D721Med (cell line): ENCODE results near the gene IL17RC.
"Not testable (repeated sequence)": the region's sequence is repeated elsewhere in the genome, so short reads cannot be mapped to it uniquely, and the experiment has no call there.

ENCODE experiments used
- DNase-seq: peaks from one replicate; pipeline ENCODE4 v3.0.0; 2011; ENCODE audit warnings: low spot score; ENCODE audit not compliant: insufficient read length
- FAIRE-seq: peaks from 2 replicates; lab custom pipeline; 2011; peaks lifted over from hg19 to GRCh38; lab: Jason Lieb, UNC
- CTCF ChIP-seq: IDR thresholded peaks from 2 replicates; pipeline ENCODE4 v1.5.1; 2012; ENCODE audit warnings: mild to moderate bottlenecking, control low read depth; ENCODE audit not compliant: insufficient read depth; ENCODE audit errors: missing control alignments

The IL17RC gene

GRCh38 chr3:9934235-9934621, 17.3 kb downstream of the IL17RC start:
- TF ChIP-seq CTCF: no peak
- FAIRE-seq: no peak
- DNase-seq: no peak

GRCh38 chr3:9934993-9935392, 18.1 kb downstream of the IL17RC start:
- FAIRE-seq: no peak
- DNase-seq: no peak
- no peak for TF ChIP-seq CTCF

GRCh38 chr3:9935966-9936510, 19.1 kb downstream of the IL17RC start:
- DNase-seq (no peak), FAIRE-seq (no peak)
- no peak for TF ChIP-seq CTCF

- no peak for FAIRE-seq
- DNase-seq: no peak
- TF ChIP-seq CTCF: no peak
Measured at GRCh38 chr3:9937486-9938238, 20.8 kb downstream of the IL17RC start.

- TF ChIP-seq CTCF: no peak
- no peak for FAIRE-seq
- no peak for DNase-seq
Measured at GRCh38 chr3:9938966-9939365, 22.1 kb downstream of the IL17RC start.

GRCh38 chr3:9939906-9940305, 23.0 kb downstream of the IL17RC start:
- not testable (repeated sequence) for FAIRE-seq, DNase-seq

GRCh38 chr3:9940746-9941145, 23.8 kb downstream of the IL17RC start:
- FAIRE-seq: no peak
- no peak for TF ChIP-seq CTCF
- no peak for DNase-seq
